Breast epithelium (tissue), 4 donors: ENCODE data around the gene ENG. TPM values are rescaled to one million over a fixed set of nuclear protein-coding genes. Genes with fewer than 3 reads are reported as not detected.

Experiments used
- DNase-seq, 2 donors: peaks; one replicate each; pipeline ENCODE4 v3.0.0-alpha.2; 2019; ENCODE audit warnings: low spot score in 2 of 2
- H3K27ac ChIP-seq, 2 donors: fragments of 200-600 bp; sonication (generic) in 1 of 2; one replicate each; pipeline ENCODE4 v1.5.1; 2016 to 2019; ENCODE audit warnings: mild to moderate bottlenecking in 1 of 2
- H3K27me3 ChIP-seq, 2 donors: fragments of 200-600 bp; sonication (generic) in 1 of 2; one replicate each; pipeline versions ENCODE4 v1.5.1 to v1.6.0; 2017 to 2019; ENCODE audit warnings: control low read depth in 1 of 2, mild to moderate bottlenecking in 1 of 2
- H3K36me3 ChIP-seq: fragments of 200-600 bp; one replicate; pipeline ENCODE4 v1.5.1; 2019
- H3K4me1 ChIP-seq, 2 donors: fragments of 200-600 bp; sonication (generic); one replicate each; pipeline ENCODE4 v1.5.1; 2016 to 2019; ENCODE audit warnings: control low read depth in 1 of 2
- H3K4me3 ChIP-seq, 3 donors: fragments of 200-600 bp; sonication (generic); 1 replicate in 2 of 3; 2 replicates in 1 of 3; pipeline ENCODE4 v1.5.1; 2016 to 2019; ENCODE audit warnings: mild to moderate bottlenecking in 3 of 3, moderate library complexity in 2 of 3
- H3K9me3 ChIP-seq, 2 donors: fragments of 200-600 bp; sonication (generic) in 1 of 2; one replicate each; pipeline ENCODE4 v1.5.1; 2016 to 2019; ENCODE audit warnings: control low read depth in 1 of 2
- POLR2A ChIP-seq: fragments of 450-650 bp; IDR thresholded peaks from one replicate; pipeline ENCODE4 v1.6.1; 2016; ENCODE audit warnings: antibody characterized with exemption, mild to moderate bottlenecking, moderate library complexity
- POLR2AphosphoS5 ChIP-seq, 3 donors: sonication (generic); formaldehyde crosslinking; IDR thresholded peaks; one replicate each; pipeline ENCODE4 v1.6.1; 2017; ENCODE audit warnings: antibody characterized with exemption in 3 of 3
- intact Hi-C: fragments of 100-400 bp; cut with DNase I; formaldehyde crosslinking; loops from one replicate; pipeline ENCODE4 v1.15.1; 2023; ENCODE audit warnings: low total_unique reads
- total RNA-seq, 3 donors: library from RNA; depleted of rRNA; stranded (reverse); fragments of >200 nt; gene quantifications; one replicate each; pipeline ENCODE4 v1.1.0, GENCODE V29; 2016
- TF ChIP-seq, protein P1 (sequence below), 3 donors: fragments of 450-650 bp; IDR thresholded peaks; one replicate each; pipeline ENCODE4 v1.5.1; 2016 to 2017; ENCODE audit warnings: antibody characterized with exemption in 3 of 3, mild to moderate bottlenecking in 3 of 3, moderate library complexity in 3 of 3

Gene ENG
- total RNA-seq, 3 donors from 2014 or later: 21.5 to 50.8 (median 30.9) TPM

DNA sequence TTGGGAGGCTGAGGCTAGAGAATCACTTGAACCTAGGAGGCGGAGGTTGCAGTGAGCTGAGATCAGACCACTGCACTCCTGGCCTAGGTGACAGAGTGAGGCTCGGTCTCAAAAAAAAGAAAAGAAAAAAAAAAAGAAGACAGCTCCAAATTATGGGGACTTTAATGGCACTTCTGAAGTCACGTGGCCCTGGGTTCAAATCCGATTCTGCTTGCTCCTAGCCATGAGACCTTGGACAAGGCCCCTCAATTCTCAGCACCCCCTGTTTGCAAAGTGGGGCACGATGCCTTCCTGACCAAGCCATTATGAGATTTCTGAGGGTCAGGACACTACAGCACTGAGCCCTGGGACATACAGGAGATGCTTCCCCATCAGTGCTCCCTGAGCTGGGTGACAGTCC is 1.1 kb upstream of the ENG start:
- Histone ChIP-seq H3K36me3 (no peaks in the 10 kb centered on the region), H3K27ac (peak overlapping the region in 1 of 2 donors; percentile 94), H3K27me3 (no peaks in the 10 kb centered on the region), H3K9me3 (no peaks in the 10 kb centered on the region), H3K4me3 (no peak overlapping the region), H3K4me1 (no peaks in the 10 kb centered on the region)
- DNase-seq: no peak
- intact Hi-C loops: no loop called here
- TF ChIP-seq POLR2AphosphoS5 (IDR thresholded peaks at IDR 0.05) (no peak), POLR2A (no peak)
- TF ChIP-seq, protein P1, sequence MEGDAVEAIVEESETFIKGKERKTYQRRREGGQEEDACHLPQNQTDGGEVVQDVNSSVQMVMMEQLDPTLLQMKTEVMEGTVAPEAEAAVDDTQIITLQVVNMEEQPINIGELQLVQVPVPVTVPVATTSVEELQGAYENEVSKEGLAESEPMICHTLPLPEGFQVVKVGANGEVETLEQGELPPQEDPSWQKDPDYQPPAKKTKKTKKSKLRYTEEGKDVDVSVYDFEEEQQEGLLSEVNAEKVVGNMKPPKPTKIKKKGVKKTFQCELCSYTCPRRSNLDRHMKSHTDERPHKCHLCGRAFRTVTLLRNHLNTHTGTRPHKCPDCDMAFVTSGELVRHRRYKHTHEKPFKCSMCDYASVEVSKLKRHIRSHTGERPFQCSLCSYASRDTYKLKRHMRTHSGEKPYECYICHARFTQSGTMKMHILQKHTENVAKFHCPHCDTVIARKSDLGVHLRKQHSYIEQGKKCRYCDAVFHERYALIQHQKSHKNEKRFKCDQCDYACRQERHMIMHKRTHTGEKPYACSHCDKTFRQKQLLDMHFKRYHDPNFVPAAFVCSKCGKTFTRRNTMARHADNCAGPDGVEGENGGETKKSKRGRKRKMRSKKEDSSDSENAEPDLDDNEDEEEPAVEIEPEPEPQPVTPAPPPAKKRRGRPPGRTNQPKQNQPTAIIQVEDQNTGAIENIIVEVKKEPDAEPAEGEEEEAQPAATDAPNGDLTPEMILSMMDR (IDR thresholded peaks at IDR 0.05): no peak

DNA sequence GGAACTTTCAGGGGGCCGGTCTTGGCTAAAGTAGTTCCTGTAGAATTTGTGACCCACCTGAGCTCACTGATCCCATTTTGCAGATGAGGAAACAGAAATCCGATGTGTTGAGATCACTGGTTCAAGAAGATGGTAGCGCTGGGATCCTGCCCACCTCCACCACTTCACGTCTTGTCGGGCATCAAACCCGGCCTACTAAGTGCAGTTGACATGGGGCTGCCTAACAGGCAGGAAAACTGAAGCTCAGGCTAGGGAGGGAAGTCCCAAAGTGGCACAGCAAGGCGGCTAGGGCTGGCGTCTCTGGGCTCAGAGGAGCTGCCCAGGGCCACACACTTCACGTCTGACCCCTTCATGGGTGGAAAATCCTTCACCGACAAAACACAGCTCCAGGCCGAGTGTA is 502 bp upstream of the ENG start:
- peak overlapping the region; percentile 61 to 94 (median 64) for H3K4me3 ChIP-seq
- no peak for DNase-seq
- intact Hi-C loops: no loop called here
- H3K27me3 ChIP-seq: no peaks in the 10 kb centered on the region
- H3K4me1 ChIP-seq: no peaks in the 10 kb centered on the region
- no peaks in the 10 kb centered on the region for H3K9me3 ChIP-seq
- H3K36me3 ChIP-seq: no peaks in the 10 kb centered on the region
- TF ChIP-seq POLR2A: no peak
- TF ChIP-seq, protein P1 (IDR thresholded peaks at IDR 0.05): no peak
- TF ChIP-seq POLR2AphosphoS5 (IDR thresholded peaks at IDR 0.05): no peak
- peak overlapping the region; percentile 76 to 94 for H3K27ac ChIP-seq

DNA sequence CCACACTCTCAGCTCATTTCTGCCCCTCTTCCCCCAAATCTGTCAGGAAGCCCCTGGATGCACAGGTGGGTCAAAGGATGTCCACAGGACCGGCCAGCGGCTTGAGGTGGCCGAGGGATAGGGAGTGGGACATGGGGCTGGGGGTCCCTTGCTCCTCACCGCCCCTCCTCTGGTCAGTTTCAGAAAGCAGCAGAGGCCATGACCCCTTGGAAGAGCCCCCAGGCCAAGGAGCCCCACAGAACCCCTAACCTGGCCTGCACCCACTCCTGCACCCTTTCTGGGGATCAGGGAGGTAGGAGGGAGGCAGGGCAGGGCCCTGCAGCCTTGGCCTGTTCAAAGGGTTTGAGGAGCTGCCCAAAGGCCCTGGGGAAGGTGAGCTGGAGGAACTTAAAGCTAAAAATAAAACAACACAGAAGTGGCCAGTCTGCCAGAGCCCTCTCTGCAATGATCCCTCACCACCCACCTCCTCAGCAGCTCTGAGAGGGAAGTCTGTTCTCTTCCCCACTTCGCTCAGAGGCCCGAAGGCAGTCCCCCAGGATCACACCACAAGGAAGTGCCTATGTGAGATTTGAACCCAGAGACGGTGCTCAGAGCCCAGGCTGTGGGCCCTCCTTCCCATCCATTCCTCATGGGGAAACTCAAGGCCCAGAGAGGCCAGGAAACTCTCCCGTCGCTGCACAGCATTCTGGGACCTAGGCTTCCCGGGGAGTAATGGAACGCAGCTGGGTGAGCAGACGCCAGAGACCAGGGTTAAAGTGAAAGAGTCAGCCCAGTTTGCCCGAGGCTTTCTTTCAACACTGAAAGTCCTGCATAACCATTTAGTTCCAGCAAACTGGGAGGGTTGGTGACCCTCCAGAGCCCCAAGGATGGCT is 910 bp downstream of the ENG start:
- peaks cover 7 to 14% of the 10 kb centered on the region in 2 donors for H3K9me3 ChIP-seq
- no peaks in the 10 kb centered on the region for H3K36me3 ChIP-seq
- H3K27ac ChIP-seq: peak overlapping the region; percentile 76 to 94
- peak overlapping the region; percentile 61 to 94 (median 64) for H3K4me3 ChIP-seq
- TF ChIP-seq POLR2AphosphoS5 (IDR thresholded peaks at IDR 0.05) (no peak), POLR2A (no peak)
- TF ChIP-seq, protein P1 (IDR thresholded peaks at IDR 0.05): no peak
- intact Hi-C loops: no loop called here
- DNase-seq: no peak
- no peaks in the 10 kb centered on the region for H3K4me1 ChIP-seq
- no peaks in the 10 kb centered on the region for H3K27me3 ChIP-seq

DNA sequence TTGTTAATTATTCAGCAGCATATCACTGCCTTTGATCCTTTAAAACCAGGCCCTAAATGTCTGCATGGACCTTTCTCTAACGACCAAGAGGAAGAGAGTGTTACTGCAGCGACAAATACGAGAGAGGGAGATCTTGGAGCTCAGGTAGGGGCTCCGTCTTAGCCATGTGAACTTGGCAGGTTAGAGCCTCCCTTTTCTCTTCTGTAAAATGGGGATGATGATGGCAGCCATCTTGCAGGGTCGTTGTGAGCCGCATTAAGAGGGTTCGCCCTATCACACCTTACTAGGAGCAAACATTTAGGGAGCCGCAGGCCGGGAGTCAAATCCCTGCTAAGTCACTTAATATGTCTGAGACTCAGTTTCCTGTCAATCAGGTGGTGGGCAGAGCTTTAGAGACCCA is 1.6 kb downstream of the ENG start:
- TF ChIP-seq POLR2AphosphoS5 (IDR thresholded peaks at IDR 0.05): no peak
- H3K4me1 ChIP-seq: no peaks in the 10 kb centered on the region
- intact Hi-C loops: no loop called here
- peak overlapping the region; percentile 61 to 94 (median 64) for H3K4me3 ChIP-seq
- peaks cover 7 to 14% of the 10 kb centered on the region in 2 donors for H3K9me3 ChIP-seq
- no peaks in the 10 kb centered on the region for H3K27me3 ChIP-seq
- H3K36me3 ChIP-seq: no peaks in the 10 kb centered on the region
- H3K27ac ChIP-seq: peak overlapping the region; percentile 76 to 94
- DNase-seq: no peak

DNA sequence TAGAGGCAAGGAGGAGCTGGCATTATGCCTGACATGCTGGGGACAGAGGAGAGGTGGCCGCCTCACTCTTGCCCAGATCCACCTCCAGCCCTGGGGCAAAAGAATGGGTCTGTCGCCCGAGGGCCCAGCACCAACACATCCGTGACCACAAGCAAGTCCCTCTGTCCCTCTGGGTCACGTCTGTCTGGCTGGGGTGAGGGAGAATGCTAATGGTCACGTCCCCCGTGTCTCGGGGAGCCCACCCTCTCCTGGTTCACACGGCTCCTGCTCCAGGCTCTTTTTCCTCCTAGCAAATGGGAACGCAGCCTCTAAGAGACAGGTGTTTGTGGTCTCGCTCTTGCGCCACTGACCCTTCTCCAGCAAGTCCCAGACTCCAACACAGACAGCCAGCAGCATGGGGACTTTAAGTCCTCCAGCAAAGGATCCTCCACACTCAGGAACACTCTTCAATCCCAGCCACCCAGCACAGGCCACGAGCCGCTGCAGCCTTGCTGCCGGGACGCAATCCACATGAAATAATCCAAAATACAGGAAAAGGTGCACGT is 4.1 kb downstream of the ENG start:
- intact Hi-C loops: no loop called here
- DNase-seq: no peak
- H3K27me3 ChIP-seq: no peaks in the 10 kb centered on the region
- H3K27ac ChIP-seq: peak overlapping the region in 1 of 2 donors; percentile 43
- H3K4me3 ChIP-seq: peak overlapping the region; percentile 39 to 64 (median 61)
- peaks cover 11% of the 10 kb centered on the region in 2 donors for H3K4me1 ChIP-seq
- H3K9me3 ChIP-seq: peaks cover 7 to 14% of the 10 kb centered on the region in 2 donors
- TF ChIP-seq POLR2AphosphoS5 (IDR thresholded peaks at IDR 0.05) (no peak), POLR2A (no peak)
- TF ChIP-seq, protein P1 (IDR thresholded peaks at IDR 0.05): no peak
- H3K36me3 ChIP-seq: no peaks in the 10 kb centered on the region
